IMR-90 (cell line): ENCODE data around the gene NXPE3. TPM values are rescaled to one million over a fixed set of nuclear protein-coding genes. Genes with fewer than 3 reads are reported as not detected.

ENCODE experiments used
- ATAC-seq: fragments of 200-7000 bp; cut with Tn5 transposase; 2 replicates; pipeline ENCODE4 v1.9.1; 2020; ENCODE audit warnings: low read depth, mild to moderate bottlenecking, moderate library complexity
- BruUV-seq: library from RNA; stranded (reverse); fragments of 400-500 nt; replicated peaks from 2 replicates; lab custom pipeline; 2021; lab: Mats Ljungman, UMichigan
- CTCF ChIA-PET: fragments of 300-600 bp; formaldehyde crosslinking; extraction: SDS; loops from one replicate; lab custom pipeline; 2021; ENCODE audit warnings: antibody characterized with exemption; lab: Yijun Ruan, JAX
- POLR2A ChIA-PET: fragments of 300-600 bp; sonication (Branson Sonifier 250); formaldehyde crosslinking; loops from one replicate; lab custom pipeline; 2022; ENCODE audit warnings: antibody characterized with exemption; ENCODE audit not compliant: unreplicated experiment; lab: Charles Lee
- DNase-seq: peaks from one replicate; pipeline ENCODE4 v3.0.0; 2013
- H2AFZ ChIP-seq: replicated peaks from 2 replicates; pipeline ENCODE3; 2013; ENCODE audit warnings: low read length, mild to moderate bottlenecking; ENCODE audit not compliant: poor library complexity
- H2AK5ac ChIP-seq: 2 replicates; pipeline ENCODE4 v1.6.1; 2013; ENCODE audit warnings: low read depth, low read length, inconsistent platforms
- H2AK9ac ChIP-seq: replicated peaks from 2 replicates; pipeline ENCODE3; 2013; ENCODE audit warnings: mild to moderate bottlenecking, low read depth, low read length, moderate library complexity; ENCODE audit not compliant: poor library complexity
- H2BK120ac ChIP-seq: 2 replicates; pipeline ENCODE4 v1.6.1; 2013; ENCODE audit warnings: low read depth, low read length, inconsistent platforms
- H2BK15ac ChIP-seq: 3 replicates; pipeline ENCODE4 v1.6.1; 2013; ENCODE audit warnings: low read depth, low read length, inconsistent platforms
- H2BK20ac ChIP-seq: 2 replicates; pipeline ENCODE4 v1.6.1; 2013; ENCODE audit warnings: low read depth, mild to moderate bottlenecking, inconsistent platforms, low read length, moderate library complexity
- H2BK5ac ChIP-seq: 2 replicates; pipeline ENCODE4 v1.6.1; 2013; ENCODE audit warnings: mild to moderate bottlenecking, low read depth, low read length, inconsistent platforms; ENCODE audit not compliant: poor library complexity, severe bottlenecking
- H3K14ac ChIP-seq: replicated peaks from 2 replicates; pipeline ENCODE4 v1.6.1; 2013; ENCODE audit warnings: low read depth, low read length, inconsistent platforms
- H3K18ac ChIP-seq: 2 replicates; pipeline ENCODE4 v1.6.1; 2013; ENCODE audit warnings: low read depth, low read length, control low read depth
- H3K23ac ChIP-seq: 2 replicates; pipeline ENCODE4 v1.6.1; 2013; ENCODE audit warnings: low read depth, low read length, inconsistent platforms
- H3K27ac ChIP-seq: 2 replicates; pipeline ENCODE4 v1.5.1; 2013; ENCODE audit warnings: mild to moderate bottlenecking, control low read depth, low read length; ENCODE audit not compliant: insufficient read depth
- H3K27me3 ChIP-seq: 2 replicates; pipeline ENCODE4 v1.6.1; 2013; ENCODE audit warnings: low read length; ENCODE audit not compliant: control insufficient read depth, insufficient read depth
- H3K36me3 ChIP-seq: 2 replicates; pipeline ENCODE4 v1.6.1; 2013; ENCODE audit warnings: low read length, mixed read lengths; ENCODE audit not compliant: control insufficient read depth, insufficient read depth
- H3K4ac ChIP-seq: 2 replicates; pipeline ENCODE4 v1.6.1; 2013; ENCODE audit warnings: low read depth, low read length, inconsistent platforms
- H3K4me1 ChIP-seq: 2 replicates; pipeline ENCODE4 v1.6.1; 2013; ENCODE audit warnings: low read length, mixed read lengths; ENCODE audit not compliant: control insufficient read depth, insufficient read depth
- H3K4me2 ChIP-seq: 2 replicates; pipeline ENCODE4 v1.6.1; 2013; ENCODE audit warnings: low read depth, mild to moderate bottlenecking, control low read depth, low read length, moderate library complexity
- H3K4me3 ChIP-seq: 2 replicates; pipeline ENCODE4 v1.5.1; 2013; ENCODE audit warnings: low read depth, mild to moderate bottlenecking, control low read depth, low read length, moderate library complexity; ENCODE audit not compliant: insufficient read depth
- H3K56ac ChIP-seq: 2 replicates; pipeline ENCODE4 v1.6.1; 2013; ENCODE audit warnings: low read length, inconsistent platforms; ENCODE audit not compliant: insufficient read depth; ENCODE audit errors: extremely low read depth
- H3K79me1 ChIP-seq, 2 experiments: 2 replicates each; pipeline ENCODE4 v1.6.1; 2013; ENCODE audit warnings: low read length in 2 of 2, inconsistent platforms in 1 of 2, low read depth in 1 of 2
- H3K9ac ChIP-seq: 2 replicates; pipeline ENCODE4 v1.6.1; 2013; ENCODE audit warnings: low read depth, low read length, control low read depth
- H3K9me1 ChIP-seq: 2 replicates; pipeline ENCODE4 v1.6.1; 2013; ENCODE audit warnings: low read length, inconsistent platforms; ENCODE audit not compliant: insufficient read depth
- H3K9me3 ChIP-seq: 2 replicates; pipeline ENCODE4 v1.6.1; 2013; ENCODE audit warnings: low read length; ENCODE audit not compliant: control insufficient read depth, insufficient read depth
- H4K20me1 ChIP-seq: 2 replicates; pipeline ENCODE4 v1.6.1; 2013; ENCODE audit warnings: low read length, inconsistent platforms; ENCODE audit not compliant: insufficient read depth
- H4K5ac ChIP-seq: 2 replicates; pipeline ENCODE4 v1.6.1; 2013; ENCODE audit warnings: mild to moderate bottlenecking, low read depth, low read length, control low read depth
- H4K8ac ChIP-seq, 2 experiments: 2 replicates each; pipeline ENCODE4 v1.6.1; 2013; ENCODE audit warnings: low read depth in 2 of 2, low read length in 2 of 2, control low read depth in 1 of 2, inconsistent platforms in 1 of 2
- H4K91ac ChIP-seq: 2 replicates; pipeline ENCODE4 v1.6.1; 2013; ENCODE audit warnings: low read depth, low read length, inconsistent platforms; ENCODE audit not compliant: insufficient read depth
- CEBPB ChIP-seq: IDR thresholded peaks from 2 replicates; pipeline ENCODE4 v1.6.1; 2012; ENCODE audit warnings: low read depth, low read length, improper control_type of control experiment
- MAFK ChIP-seq: IDR thresholded peaks from 2 replicates; pipeline ENCODE4 v1.6.1; 2012; ENCODE audit warnings: low read depth, low read length, improper control_type of control experiment
- MAZ ChIP-seq: IDR thresholded peaks from 2 replicates; pipeline ENCODE4 v1.6.1; 2012; ENCODE audit warnings: low read depth, mild to moderate bottlenecking, low read length, improper control_type of control experiment, moderate library complexity, borderline replicate concordance
- MXI1 ChIP-seq: IDR thresholded peaks from 2 replicates; pipeline ENCODE4 v1.6.1; 2012; ENCODE audit warnings: low read depth, mild to moderate bottlenecking, low read length, moderate library complexity, borderline replicate concordance
- SMC3 ChIP-seq: fragments of 150-350 bp; IDR thresholded peaks from 2 replicates; pipeline ENCODE4 v1.6.1; 2016; ENCODE audit warnings: low read depth, mild to moderate bottlenecking, antibody characterized with exemption, low read length, moderate library complexity
- WGBS, 2 experiments: methylation state at CpG; one replicate each; pipeline versions ENCODE4 v1.1.5 to v1.1.7; 2013; ENCODE audit warnings: missing lambda C conversion rate in 2 of 2; ENCODE audit not compliant: insufficient read length in 1 of 2; ENCODE audit errors: extremely low coverage in 2 of 2; 5-methylcytosine and 5-hydroxymethylcytosine counted together
- dilution Hi-C: fragments of 300-500 bp; cut with HindIII; formaldehyde crosslinking; loops from one replicate; pipeline ENCODE4 v1.14.3; 2018; ENCODE audit warnings: low sequenced_read_pairs; ENCODE audit not compliant: unreplicated experiment
- in situ Hi-C: fragments of 300-500 bp; cut with MboI; formaldehyde crosslinking; loops from 3 replicates; pipeline ENCODE4 v1.14.3; 2019; ENCODE audit warnings: low sequenced_read_pairs, inconsistent platforms, mixed read lengths
- intact Hi-C: fragments of 100-400 bp; cut with micrococcal nuclease; formaldehyde crosslinking; loops from 2 replicates; pipeline ENCODE4 v1.10.0; 2022
- polyA plus RNA-seq, 3 experiments: library from polyadenylated mRNA; depleted of rRNA; stranded (reverse); fragments of >200 nt; gene quantifications; 2 replicates each; pipeline ENCODE4 v1.2.3, GENCODE V29; 2012; ENCODE audit warnings: low replicate concordance in 1 of 3
- total RNA-seq: library from RNA; depleted of rRNA; stranded (reverse); fragments of >200 nt; gene quantifications from 2 replicates; pipeline ENCODE4 v1.2.3, GENCODE V29; 2012
- TF ChIP-seq, protein P1 (sequence below): fragments of 150-350 bp; IDR thresholded peaks from 2 replicates; pipeline ENCODE4 v1.6.1; 2016; ENCODE audit warnings: low read depth, mild to moderate bottlenecking, low read length, moderate library complexity, borderline replicate concordance
- TF ChIP-seq, protein P2 (sequence below): fragments of 150-350 bp; IDR thresholded peaks from 2 replicates; pipeline ENCODE4 v1.6.1; 2017; ENCODE audit warnings: mild to moderate bottlenecking, antibody characterized with exemption, low read length, low read depth
- TF ChIP-seq, protein P3 (sequence below): conservative IDR thresholded peaks from 2 replicates; pipeline ENCODE4 v1.5.1; 2012; ENCODE audit warnings: mild to moderate bottlenecking, low read depth, low read length, improper control_type of control experiment

Gene NXPE3
- total and polyA plus RNA-seq, 2 of the 4 experiments (the other 2 are of a cell fraction) = 20.0 to 23.8 TPM

DNA sequence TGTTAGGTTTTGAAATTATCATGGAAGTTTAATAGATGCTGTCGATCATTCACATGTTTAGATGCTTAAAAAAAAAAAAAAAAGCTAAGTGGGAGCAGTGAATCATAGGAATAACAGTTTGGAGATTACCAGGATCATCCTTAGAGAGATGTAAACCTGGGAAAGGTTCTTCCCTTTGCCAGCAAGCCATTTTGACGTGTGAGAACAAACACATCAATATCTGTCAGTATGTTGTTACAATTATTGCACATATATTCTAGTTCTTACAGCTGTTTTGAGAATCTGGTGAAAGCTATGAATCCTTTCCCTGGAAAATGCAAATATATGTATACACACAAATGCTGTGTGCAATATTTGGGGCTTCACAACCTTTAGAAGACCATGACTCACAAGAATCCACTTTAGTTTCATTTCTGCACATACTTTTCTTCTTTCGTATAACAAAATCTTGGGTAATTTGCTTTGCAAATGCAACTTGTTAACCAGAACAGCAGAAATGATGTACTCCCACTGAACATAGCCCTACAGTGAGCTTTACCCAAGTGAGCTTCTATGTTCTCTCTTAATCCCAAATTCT lies 82.3 kb downstream of the NXPE3 start:
- WGBS, 2 experiments = no CpG with 5 or more reads among the region's 3 CpGs
- no peak overlapping the region for H3K9ac ChIP-seq
- no peak overlapping the region for H2BK120ac ChIP-seq
- no peak overlapping the region for H3K14ac ChIP-seq
- H3K9me1 ChIP-seq = peaks cover 6% of the 10 kb centered on the region
- in situ Hi-C loops (no loop called here), intact Hi-C loops (no loop called here), dilution Hi-C loops (no loop called here)
- peaks cover 6% of the 10 kb centered on the region for H3K4me1 ChIP-seq
- no peak overlapping the region; the same call in 1 of the 2 replicates for H3K4me2 ChIP-seq
- H2AK9ac ChIP-seq = no peak overlapping the region
- peaks cover 28% of the 10 kb centered on the region for H3K36me3 ChIP-seq
- no peak overlapping the region for H3K18ac ChIP-seq
- no peaks in the 10 kb centered on the region for H3K27me3 ChIP-seq
- POLR2A ChIA-PET = no interaction called here
- ATAC-seq = peak; percentile 6; the same call in 1 of the 2 replicates
- no peak overlapping the region for H3K56ac ChIP-seq
- no peak overlapping the region for H3K23ac ChIP-seq
- H4K5ac ChIP-seq = no peak overlapping the region
- H4K20me1 ChIP-seq = peaks cover 35% of the 10 kb centered on the region
- H3K9me3 ChIP-seq = no peaks in the 10 kb centered on the region
- TF ChIP-seq, protein P1, sequence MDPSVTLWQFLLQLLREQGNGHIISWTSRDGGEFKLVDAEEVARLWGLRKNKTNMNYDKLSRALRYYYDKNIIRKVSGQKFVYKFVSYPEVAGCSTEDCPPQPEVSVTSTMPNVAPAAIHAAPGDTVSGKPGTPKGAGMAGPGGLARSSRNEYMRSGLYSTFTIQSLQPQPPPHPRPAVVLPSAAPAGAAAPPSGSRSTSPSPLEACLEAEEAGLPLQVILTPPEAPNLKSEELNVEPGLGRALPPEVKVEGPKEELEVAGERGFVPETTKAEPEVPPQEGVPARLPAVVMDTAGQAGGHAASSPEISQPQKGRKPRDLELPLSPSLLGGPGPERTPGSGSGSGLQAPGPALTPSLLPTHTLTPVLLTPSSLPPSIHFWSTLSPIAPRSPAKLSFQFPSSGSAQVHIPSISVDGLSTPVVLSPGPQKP = no peak
- TF ChIP-seq MAZ = no peak
- TF ChIP-seq, protein P2, sequence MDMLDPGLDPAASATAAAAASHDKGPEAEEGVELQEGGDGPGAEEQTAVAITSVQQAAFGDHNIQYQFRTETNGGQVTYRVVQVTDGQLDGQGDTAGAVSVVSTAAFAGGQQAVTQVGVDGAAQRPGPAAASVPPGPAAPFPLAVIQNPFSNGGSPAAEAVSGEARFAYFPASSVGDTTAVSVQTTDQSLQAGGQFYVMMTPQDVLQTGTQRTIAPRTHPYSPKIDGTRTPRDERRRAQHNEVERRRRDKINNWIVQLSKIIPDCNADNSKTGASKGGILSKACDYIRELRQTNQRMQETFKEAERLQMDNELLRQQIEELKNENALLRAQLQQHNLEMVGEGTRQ = no peak
- TF ChIP-seq, protein P3, sequence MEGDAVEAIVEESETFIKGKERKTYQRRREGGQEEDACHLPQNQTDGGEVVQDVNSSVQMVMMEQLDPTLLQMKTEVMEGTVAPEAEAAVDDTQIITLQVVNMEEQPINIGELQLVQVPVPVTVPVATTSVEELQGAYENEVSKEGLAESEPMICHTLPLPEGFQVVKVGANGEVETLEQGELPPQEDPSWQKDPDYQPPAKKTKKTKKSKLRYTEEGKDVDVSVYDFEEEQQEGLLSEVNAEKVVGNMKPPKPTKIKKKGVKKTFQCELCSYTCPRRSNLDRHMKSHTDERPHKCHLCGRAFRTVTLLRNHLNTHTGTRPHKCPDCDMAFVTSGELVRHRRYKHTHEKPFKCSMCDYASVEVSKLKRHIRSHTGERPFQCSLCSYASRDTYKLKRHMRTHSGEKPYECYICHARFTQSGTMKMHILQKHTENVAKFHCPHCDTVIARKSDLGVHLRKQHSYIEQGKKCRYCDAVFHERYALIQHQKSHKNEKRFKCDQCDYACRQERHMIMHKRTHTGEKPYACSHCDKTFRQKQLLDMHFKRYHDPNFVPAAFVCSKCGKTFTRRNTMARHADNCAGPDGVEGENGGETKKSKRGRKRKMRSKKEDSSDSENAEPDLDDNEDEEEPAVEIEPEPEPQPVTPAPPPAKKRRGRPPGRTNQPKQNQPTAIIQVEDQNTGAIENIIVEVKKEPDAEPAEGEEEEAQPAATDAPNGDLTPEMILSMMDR = no peak
- no peak for TF ChIP-seq CEBPB
- no peak for TF ChIP-seq MAFK
- TF ChIP-seq MXI1 = no peak
- no peak for TF ChIP-seq SMC3
- H2BK5ac ChIP-seq = peak overlapping the region; percentile 14
- CTCF ChIA-PET = interaction anchor here (1.0 kb wide), 1 partner anchor 9 kb away, joined by 4 read pairs; no protein-coding TSS in a partner anchor
- H4K8ac ChIP-seq = no peak overlapping the region
- no peak overlapping the region for H2AFZ ChIP-seq
- no peak overlapping the region for H2AK5ac ChIP-seq
- no peak overlapping the region for H2BK15ac ChIP-seq
- no TSS peak for BruUV-seq
- H3K4ac ChIP-seq = no peak overlapping the region
- H3K27ac ChIP-seq = no peak overlapping the region
- no peak overlapping the region for H3K4me3 ChIP-seq
- H2BK20ac ChIP-seq = no peak overlapping the region
- peak; percentile 56 for DNase-seq
- H3K79me1 ChIP-seq = peaks cover 14 to 23% of the 10 kb centered on the region in 2 experiments
- no peak overlapping the region for H4K91ac ChIP-seq
